GM12873 (cell line): ENCODE results near the gene AGMO.

Experiments used
- CTCF ChIP-seq: IDR thresholded peaks from 2 replicates; pipeline ENCODE4 v1.5.1; 2012; ENCODE audit warnings: low read depth, mild to moderate bottlenecking, moderate library complexity, low read length, control low read depth; ENCODE audit not compliant: insufficient read depth; ENCODE audit errors: missing control alignments

AGMO gene

GRCh38 chr7:15555381-15555859 lies 6.4 kb downstream of the AGMO start:
- TF ChIP-seq CTCF: no peak

- TF ChIP-seq CTCF: no peak
Observed at GRCh38 chr7:15554744-15555143, 7.1 kb downstream of the AGMO start.

- TF ChIP-seq CTCF: no peak
Observed at GRCh38 chr7:15554081-15554480, 7.7 kb downstream of the AGMO start.

- no peak for TF ChIP-seq CTCF
Observed at GRCh38 chr7:15546272-15546792, 15.5 kb downstream of the AGMO start.

GRCh38 chr7:15544050-15544449 lies 17.8 kb downstream of the AGMO start:
- no peak for TF ChIP-seq CTCF

GRCh38 chr7:15543256-15543655 lies 18.6 kb downstream of the AGMO start:
- no peak for TF ChIP-seq CTCF

GRCh38 chr7:15527648-15528047 lies 34.2 kb downstream of the AGMO start:
- TF ChIP-seq CTCF: no peak
